HG03095 (cell line): Measurements from ENCODE around the gene CXCR2.

ENCODE experiments used
- ATAC-seq: cut with Tn5 transposase; IDR thresholded peaks from one replicate; pipeline ENCODE4 v1.9.1; 2021; ENCODE audit warnings: moderate library complexity; ENCODE audit not compliant: unreplicated experiment

Gene CXCR2

DNA sequence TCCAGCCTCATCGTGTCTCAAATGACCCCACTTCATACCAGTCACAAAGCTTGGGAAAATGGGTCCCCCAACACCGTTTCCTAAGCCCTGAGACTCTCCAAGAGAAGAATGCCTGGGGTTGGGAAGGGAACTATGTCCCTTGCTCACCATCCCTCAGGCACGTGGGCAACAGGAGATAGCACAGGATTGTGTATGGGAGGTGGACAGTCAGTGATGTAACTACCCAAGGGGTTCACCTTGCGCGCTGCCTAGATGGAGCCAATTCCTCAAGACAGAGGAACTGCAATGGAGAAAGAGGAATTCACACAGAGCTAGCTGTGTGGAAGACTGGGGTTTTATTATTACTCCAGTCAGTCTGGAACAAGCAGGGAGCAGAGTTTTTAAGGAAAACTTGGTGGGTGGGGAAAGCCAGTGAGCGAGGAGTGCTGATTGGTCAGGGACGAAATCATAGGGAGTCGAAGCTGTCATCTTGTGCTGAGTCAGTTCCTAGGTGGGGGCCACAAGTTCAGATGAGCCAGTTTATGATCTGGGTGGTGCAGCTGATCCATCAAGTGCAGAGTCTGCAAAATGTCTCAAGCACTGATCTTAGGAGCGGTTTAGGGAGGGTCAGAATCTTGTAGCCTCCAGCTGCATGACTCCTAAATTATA is 54.8 kb downstream of the CXCR2 start:
- ATAC-seq: no peak

DNA sequence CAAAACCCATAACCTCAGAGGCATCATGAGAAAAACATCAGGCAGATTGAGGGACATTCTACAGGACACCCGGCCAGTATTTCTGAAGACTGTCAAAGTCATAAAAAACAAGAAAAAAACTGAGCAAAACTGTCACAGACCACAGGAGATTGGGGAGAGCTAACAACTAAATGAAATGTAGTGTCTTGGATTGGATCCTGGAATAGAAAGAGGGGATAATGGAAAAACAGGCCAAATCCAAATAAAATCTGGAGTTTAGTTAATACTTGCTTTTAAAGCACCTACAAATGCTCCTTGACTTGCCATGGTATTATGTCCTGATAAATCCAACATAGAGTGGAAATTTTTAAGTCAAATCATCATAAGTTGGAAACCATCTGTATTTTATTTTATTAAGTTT is 58.5 kb downstream of the CXCR2 start:
- no peak for ATAC-seq

DNA sequence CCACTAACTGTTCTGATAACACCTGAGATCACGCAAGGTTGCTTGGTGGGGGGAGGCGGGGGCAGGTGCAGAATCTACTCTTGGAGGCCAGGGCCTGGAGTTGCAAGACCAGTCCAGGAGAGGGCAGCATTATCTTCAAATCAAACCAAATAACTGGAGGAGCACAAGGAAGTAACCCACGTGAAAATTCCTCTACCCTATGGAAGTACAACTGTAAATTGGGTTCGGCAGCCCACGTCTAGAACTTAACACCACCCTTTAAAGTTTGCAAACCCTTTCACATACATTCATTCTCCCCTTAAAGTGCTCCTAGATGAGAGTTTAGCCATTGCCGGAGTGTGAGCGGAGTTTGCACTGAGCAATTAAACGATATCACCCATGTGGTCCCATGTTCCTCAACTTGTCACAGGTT is 60.5 kb downstream of the CXCR2 start:
- peak; percentile 68 for ATAC-seq
